ENCODE measurements around the gene PYDC1.

The PYDC1 gene

DNA sequence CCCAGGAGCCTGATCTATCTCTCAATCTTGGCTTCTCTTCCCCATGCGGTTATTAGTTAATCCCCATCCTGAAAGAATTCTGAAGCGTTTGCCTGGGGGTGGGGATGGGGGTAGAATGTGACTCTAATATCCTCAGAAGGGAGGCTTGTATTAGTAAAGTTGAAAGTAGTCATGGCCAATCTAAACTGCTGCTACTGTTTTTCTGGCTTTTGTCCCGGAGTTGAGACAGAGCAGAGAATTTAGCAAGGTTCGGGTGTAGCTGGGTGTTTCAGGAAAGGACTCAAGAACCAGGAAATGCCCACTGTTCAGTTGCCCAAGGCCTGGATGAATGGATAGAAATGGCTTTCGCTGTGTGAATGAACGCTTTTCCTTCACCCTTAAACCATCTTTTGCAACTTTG, 25.3 kb upstream of the PYDC1 start:
- no peak for DNase-seq

DNA sequence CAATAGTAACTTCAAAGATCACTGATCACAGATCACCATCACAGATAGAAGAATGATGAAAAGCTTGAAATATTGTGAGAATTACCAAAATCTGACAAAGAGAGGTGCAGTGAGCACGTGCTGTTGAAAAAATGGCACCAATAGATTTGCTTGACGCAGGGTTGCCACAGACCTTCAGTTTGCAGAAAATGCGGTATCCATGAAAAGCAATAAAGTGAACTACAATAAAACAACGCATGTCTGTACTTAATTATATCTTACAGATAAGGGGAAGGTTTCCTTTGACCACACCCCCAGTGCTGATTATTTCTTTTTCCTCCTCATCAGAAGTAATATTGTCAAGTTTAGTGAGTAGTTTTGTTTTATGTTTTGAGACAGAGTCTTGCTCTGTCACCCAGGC, 21.1 kb upstream of the PYDC1 start:
- no peak for TF ChIP-seq POLR2A (IDR thresholded peaks at IDR 0.05; ENCODE audit: low read length)
- TF ChIP-seq GATA1 (IDR thresholded peaks at IDR 0.05; ENCODE audit: low read depth, low read length), result no peak
- DNase-seq, result no peak

More for the DNA sequence above, 25.3 kb upstream of the PYDC1 start:
- TF ChIP-seq POLR2A (IDR thresholded peaks at IDR 0.05; ENCODE audit: low read length) (no peak), GATA1 (IDR thresholded peaks at IDR 0.05; ENCODE audit: low read depth, low read length) (no peak)

DNA sequence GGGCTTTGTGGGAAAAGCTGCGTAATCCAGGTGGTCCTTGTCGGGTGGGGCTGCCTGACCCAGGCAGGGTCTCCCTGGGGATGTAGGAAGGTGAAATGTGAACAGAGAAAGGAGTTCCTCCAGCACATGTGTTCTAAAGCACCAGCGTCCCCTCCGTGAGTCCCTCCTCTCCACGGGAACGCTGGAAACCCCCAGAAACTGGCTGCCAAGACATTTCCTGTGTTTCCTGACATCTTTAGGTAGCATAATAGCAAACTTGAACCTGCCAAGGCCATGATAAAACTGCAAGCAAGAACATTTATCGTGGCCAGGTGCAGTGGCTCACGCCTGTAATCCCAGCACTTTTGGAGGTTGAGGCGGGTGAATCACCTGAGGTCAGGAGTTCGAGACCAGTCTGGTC, 12.6 kb upstream of the PYDC1 start:
- no peak for TF ChIP-seq GATA1 (IDR thresholded peaks at IDR 0.05; ENCODE audit: low read depth, low read length)
- TF ChIP-seq POLR2A (IDR thresholded peaks at IDR 0.05; ENCODE audit: low read length), result no peak
- no peak for DNase-seq

DNA sequence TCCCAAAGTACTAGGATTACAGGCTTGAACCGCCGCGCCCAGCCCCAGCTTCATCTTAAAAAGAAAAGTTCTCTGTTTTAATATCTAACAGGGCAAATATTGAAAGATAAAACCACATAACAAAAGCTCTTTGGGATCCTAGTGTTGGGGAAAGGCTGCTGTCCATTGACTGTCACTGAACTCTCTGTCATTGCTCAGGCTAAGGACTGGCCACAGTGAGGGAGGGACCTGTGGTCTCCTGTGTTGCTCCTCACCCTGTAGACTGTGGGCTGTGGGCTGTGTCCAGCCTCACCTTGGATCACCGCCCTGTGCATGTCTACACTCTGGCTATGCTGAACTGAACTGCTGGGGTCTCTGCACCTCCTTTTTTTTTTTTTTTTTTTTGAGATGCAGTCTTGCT, 11.3 kb upstream of the PYDC1 start:
- TF ChIP-seq GATA1 (IDR thresholded peaks at IDR 0.05; ENCODE audit: low read depth, low read length) (no peak), POLR2A (IDR thresholded peaks at IDR 0.05; ENCODE audit: low read length) (no peak)
- no peak for DNase-seq

DNA sequence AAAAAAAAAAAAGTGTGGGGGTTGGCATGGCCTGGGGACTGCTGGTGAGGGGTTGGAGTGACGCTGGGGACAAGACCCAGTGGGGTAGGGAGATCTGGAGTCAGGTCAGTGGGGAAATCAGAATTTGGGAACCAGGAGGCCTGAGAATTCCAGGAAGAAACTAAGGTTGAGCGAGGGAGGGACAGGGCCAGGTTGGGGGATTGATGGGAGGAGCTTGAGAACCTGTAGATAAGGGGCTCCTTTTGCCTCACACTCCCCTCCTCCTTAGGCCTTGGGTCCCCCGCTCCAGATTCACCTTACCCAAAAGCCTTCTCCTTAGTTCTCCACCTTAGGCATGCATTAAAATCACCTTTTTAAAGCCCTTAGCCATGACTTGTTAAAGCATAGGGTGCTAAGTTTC, 8.3 kb upstream of the PYDC1 start:
- no peak for TF ChIP-seq GATA1 (IDR thresholded peaks at IDR 0.05; ENCODE audit: low read depth, low read length)
- no peak for TF ChIP-seq POLR2A (IDR thresholded peaks at IDR 0.05; ENCODE audit: low read length)
- no peak for DNase-seq

DNA sequence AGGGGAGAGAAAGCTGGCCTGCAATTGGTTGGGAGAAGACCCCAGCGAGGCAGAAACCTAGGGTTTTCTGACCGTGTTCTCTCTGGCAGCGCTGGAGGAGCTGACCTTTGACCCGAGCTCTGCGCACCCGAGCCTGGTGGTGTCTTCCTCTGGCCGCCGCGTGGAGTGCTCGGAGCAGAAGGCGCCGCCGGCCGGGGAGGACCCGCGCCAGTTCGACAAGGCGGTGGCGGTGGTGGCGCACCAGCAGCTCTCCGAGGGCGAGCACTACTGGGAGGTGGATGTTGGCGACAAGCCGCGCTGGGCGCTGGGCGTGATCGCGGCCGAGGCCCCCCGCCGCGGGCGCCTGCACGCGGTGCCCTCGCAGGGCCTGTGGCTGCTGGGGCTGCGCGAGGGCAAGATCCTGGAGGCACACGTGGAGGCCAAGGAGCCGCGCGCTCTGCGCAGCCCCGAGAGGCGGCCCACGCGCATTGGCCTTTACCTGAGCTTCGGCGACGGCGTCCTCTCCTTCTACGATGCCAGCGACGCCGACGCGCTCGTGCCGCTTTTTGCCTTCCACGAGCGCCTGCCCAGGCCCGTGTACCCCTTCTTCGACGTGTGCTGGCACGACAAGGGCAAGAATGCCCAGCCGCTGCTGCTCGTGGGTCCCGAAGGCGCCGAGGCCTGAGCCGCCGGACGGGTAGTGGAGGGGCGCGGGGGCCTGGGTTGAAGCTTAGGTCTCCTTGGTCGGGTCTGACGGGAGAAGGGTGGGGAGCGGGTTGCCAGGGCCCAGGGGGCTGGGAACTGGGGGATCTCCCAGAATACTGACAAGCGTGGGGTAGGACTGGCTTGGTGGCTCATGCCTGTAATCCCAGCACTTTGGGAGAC, 7.4 kb upstream of the PYDC1 start:
- TF ChIP-seq GATA1 (IDR thresholded peaks at IDR 0.05; ENCODE audit: low read depth, low read length), result no peak
- TF ChIP-seq POLR2A (IDR thresholded peaks at IDR 0.05; ENCODE audit: low read length), result no peak
- no peak for DNase-seq

DNA sequence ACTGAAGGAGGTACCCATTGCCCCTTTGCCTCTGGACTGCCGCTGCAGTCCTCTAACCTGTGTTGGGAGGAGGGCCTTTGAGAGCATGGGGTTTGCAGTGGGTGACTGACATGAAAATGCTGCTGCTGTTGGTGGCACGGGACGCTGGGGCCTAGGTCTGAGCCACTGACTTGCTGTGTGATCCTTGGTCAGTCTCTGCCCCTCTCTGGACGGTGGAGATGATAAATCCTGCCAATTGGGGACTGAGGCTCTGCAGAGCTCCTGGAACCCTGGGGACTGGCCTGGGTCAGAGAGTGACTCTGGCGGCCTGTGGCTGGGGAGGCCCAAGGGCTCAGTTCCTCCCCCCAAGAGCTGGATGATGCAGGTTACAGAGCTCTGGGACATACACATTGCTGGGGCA, 6.1 kb upstream of the PYDC1 start:
- TF ChIP-seq GATA1 (IDR thresholded peaks at IDR 0.05; ENCODE audit: low read depth, low read length), result no peak
- no peak for TF ChIP-seq POLR2A (IDR thresholded peaks at IDR 0.05; ENCODE audit: low read length)
- no peak for DNase-seq

DNA sequence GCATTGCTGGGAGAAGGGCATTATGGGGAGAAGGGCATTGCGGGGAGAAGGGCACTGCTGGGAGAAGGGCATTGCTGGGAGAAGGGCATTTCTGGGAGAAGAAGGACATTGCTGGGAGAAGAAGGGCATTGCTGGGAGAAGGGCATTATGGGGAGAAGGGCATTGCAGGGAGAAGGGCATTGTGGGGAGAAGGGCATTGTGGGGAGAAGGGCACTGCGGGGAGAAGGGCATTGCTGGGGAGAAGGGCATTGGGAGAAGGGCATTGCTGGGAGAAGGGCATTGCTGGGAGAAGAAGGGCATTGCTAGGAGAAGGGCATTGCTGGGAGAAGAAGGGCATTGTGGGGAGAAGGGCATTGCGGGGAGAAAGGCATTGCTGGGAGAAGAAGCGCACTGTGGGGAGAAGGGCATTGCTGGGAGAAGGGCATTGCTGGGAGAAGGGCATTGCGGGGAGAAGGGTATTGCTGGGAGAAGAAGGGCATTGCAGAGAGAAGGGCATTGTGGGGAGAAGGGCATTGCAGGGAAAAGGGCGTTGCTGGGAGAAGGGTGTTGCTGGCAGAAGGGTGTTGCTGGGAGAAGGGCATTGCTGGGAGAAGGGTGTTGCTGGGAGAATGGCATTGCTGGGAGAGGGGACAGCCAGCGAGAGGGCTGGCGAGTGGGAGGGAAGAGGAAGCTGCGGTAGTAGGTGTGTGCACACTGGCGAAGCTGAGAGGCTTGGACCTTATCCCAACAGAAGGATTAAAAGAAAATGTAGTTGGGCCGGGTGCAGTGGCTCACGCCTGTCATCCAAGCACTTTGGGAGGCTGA, 4.6 kb upstream of the PYDC1 start:
- no peak for DNase-seq
- no peak for TF ChIP-seq POLR2A (IDR thresholded peaks at IDR 0.05; ENCODE audit: low read length)
- no peak for TF ChIP-seq GATA1 (IDR thresholded peaks at IDR 0.05; ENCODE audit: low read depth, low read length)

DNA sequence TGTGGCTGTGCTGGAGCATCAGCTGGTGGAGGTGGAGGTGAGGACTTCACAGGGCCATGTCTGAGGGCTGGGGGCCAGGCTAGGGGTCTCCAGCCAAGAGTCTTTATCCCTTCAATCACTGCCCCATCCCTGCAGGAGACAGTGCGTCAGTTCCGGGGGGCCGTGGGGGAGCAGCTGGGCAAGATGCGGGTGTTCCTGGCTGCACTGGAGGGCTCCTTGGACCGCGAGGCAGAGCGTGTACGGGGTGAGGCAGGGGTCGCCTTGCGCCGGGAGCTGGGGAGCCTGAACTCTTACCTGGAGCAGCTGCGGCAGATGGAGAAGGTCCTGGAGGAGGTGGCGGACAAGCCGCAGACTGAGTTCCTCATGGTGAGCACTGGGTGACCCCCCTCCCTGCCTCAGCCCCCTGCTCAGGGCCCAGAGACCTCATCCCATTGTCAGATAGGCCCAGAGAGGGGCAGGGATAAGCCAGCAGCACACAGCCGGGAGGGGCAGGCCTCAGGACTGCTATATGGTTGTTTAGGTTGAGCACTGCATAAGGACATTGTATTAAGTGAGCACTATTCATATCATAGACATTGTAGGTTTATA, 2.3 kb upstream of the PYDC1 start:
- no peak for DNase-seq
- TF ChIP-seq GATA1 (IDR thresholded peaks at IDR 0.05; ENCODE audit: low read depth, low read length) (no peak), POLR2A (IDR thresholded peaks at IDR 0.05; ENCODE audit: low read length) (no peak)

DNA sequence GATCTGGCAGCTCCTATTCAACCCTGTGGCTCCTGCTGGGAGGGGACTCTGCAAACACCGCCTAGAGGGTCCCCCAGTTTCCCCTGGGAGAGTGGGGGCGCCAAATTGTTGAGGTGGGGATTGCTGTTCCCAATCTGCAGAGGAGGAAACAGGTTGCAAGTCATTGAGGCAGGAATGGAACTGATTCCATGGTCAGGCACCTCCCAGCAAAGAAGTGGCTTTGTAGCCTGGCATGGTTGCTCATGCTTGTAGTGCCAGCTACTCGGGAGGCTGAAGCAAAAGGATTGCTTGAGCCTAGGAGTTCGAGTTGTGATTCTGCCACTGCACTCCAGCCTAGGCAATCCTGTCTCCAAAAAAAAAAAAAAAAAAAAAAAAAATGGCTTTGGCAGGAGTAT, 198 bp upstream of the PYDC1 start:
- DNase-seq, result no peak
- TF ChIP-seq POLR2A (IDR thresholded peaks at IDR 0.05; ENCODE audit: low read length), result no peak
- TF ChIP-seq GATA1 (IDR thresholded peaks at IDR 0.05; ENCODE audit: low read depth, low read length), result no peak

DNA sequence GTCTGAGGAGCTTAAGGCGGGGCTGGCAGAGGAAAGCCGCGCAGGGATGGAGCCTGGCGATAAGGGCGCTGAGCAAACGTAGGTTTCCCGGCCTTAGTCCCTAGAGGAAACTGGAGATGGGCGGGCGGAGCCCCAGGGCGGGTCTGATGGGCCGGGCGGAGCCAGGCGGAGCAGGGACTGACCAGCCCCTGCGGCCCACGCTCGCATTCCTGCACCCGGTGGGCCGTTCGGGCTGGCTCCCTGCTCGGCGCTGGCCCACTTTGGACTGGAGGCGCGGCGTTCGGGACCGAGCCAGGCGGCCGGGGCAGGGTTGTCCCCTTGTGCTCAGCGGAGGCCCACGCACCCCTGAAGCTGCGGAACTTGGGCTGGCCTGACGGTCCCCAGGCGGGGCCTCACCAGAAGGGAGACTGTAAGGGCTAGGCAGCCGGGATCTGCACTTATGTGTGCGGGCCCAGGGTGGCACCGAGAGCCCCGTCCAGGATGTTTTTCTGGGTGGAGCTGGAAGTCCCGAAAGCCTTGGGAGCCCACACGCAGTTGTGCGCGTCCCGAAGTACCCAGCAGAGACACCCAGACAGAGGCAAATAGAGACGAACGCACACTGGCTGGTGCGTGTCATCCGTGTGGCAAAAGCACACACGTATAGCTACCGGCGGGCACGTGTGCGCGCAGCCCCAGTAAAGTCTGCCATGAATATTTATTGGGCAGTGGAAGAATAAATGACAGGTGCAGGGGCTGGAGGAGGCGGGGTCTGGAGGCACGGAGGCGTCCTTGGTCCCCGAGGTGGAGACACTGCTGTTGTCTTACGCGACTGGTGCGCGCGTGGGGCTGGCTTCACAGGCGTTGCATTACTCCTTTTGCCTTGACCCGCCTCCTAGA, 1.4 kb downstream of the PYDC1 start:
- TF ChIP-seq POLR2A (IDR thresholded peaks at IDR 0.05; ENCODE audit: low read length) (no peak), GATA1 (IDR thresholded peaks at IDR 0.05; ENCODE audit: low read depth, low read length) (no peak)
- DNase-seq, result no peak

DNA sequence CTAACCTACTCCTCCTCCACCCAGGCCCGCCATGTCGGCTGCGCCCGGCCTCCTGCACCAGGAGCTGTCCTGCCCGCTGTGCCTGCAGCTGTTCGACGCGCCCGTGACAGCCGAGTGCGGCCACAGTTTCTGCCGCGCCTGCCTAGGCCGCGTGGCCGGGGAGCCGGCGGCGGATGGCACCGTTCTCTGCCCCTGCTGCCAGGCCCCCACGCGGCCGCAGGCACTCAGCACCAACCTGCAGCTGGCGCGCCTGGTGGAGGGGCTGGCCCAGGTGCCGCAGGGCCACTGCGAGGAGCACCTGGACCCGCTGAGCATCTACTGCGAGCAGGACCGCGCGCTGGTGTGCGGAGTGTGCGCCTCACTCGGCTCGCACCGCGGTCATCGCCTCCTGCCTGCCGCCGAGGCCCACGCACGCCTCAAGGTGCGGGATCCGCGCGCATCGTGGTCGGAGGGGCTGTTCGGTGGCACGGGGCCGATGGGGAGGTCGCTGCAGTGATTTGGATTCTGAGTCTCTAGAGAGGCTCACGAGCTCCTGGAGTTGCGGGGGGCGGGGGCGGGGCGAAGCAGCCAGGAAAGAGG, 2.1 kb downstream of the PYDC1 start:
- DNase-seq, result no peak
- TF ChIP-seq GATA1 (IDR thresholded peaks at IDR 0.05; ENCODE audit: low read depth, low read length) (no peak), POLR2A (IDR thresholded peaks at IDR 0.05; ENCODE audit: low read length) (no peak)
